MCF 10A (cell line): ENCODE data around the gene FEZF2. TPM values are rescaled to one million over a fixed set of nuclear protein-coding genes. Genes with fewer than 3 reads are reported as not detected.

ENCODE experiments used
- BruUV-seq: library from RNA; stranded (reverse); fragments of 400-500 nt; replicated peaks from 2 replicates; lab custom pipeline; 2021; lab: Mats Ljungman, UMichigan
- CTCF ChIA-PET: fragments of 300-600 bp; sonication (Branson Sonifier 250); formaldehyde crosslinking; extraction: SDS; loops from one replicate; lab custom pipeline; 2021; ENCODE audit warnings: antibody characterized with exemption, inconsistent platforms; lab: Yijun Ruan, JAX
- POLR2A ChIA-PET: fragments of 300-600, 350-650 bp; sonication (Branson Sonifier 250); formaldehyde crosslinking; extraction: SDS; loops from one replicate; lab custom pipeline; 2020; ENCODE audit warnings: antibody characterized with exemption, inconsistent platforms; lab: Yijun Ruan, JAX
- DNase-seq: peaks from one replicate; pipeline ENCODE4 v3.0.0-alpha.2; 2018; ENCODE audit not compliant: unreplicated experiment
- H3K27ac Mint-ChIP-seq: one replicate; pipeline ENCODE4 v1.8.0; 2022; ENCODE audit warnings: mild to moderate bottlenecking, low read depth, mixed read lengths; ENCODE audit not compliant: unreplicated experiment
- H3K27me3 Mint-ChIP-seq: one replicate; pipeline ENCODE4 v1.8.0; 2022; ENCODE audit warnings: mixed read lengths; ENCODE audit not compliant: insufficient read depth, unreplicated experiment
- H3K36me3 Mint-ChIP-seq: one replicate; pipeline ENCODE4 v1.8.0; 2022; ENCODE audit warnings: mild to moderate bottlenecking, moderate library complexity, mixed read lengths; ENCODE audit not compliant: insufficient read depth, unreplicated experiment
- H3K4me1 Mint-ChIP-seq: one replicate; pipeline ENCODE4 v1.8.0; 2022; ENCODE audit warnings: mixed read lengths; ENCODE audit not compliant: insufficient read depth, unreplicated experiment
- H3K4me3 Mint-ChIP-seq: one replicate; pipeline ENCODE4 v1.8.0; 2022; ENCODE audit warnings: mild to moderate bottlenecking, moderate library complexity, mixed read lengths; ENCODE audit not compliant: unreplicated experiment
- H3K9me3 Mint-ChIP-seq: one replicate; pipeline ENCODE4 v1.8.0; 2022; ENCODE audit warnings: mixed read lengths; ENCODE audit not compliant: unreplicated experiment
- intact Hi-C: fragments of 100-400 bp; cut with micrococcal nuclease; formaldehyde crosslinking; loops from 2 replicates; pipeline ENCODE4 v1.14.1; 2022
- total RNA-seq: library from RNA; stranded (reverse); gene quantifications from 2 replicates; pipeline ENCODE4 v1.2.3, GENCODE V29; 2022
- TF ChIP-seq, protein P1 (sequence below): fragments of 200-600 bp; IDR thresholded peaks from one replicate; pipeline ENCODE4 v1.8.0; 2022; ENCODE audit warnings: antibody characterized with exemption, mild to moderate bottlenecking; ENCODE audit not compliant: unreplicated experiment

The FEZF2 gene
- total RNA-seq, 1 experiment from 2014 or later = not detected

- DNase-seq = no peak
- H3K27ac Mint-ChIP-seq = no peak overlapping the region
- POLR2A ChIA-PET = no interaction called here
- intact Hi-C loops = no loop called here
- peaks cover 53% of the 10 kb centered on the region for H3K27me3 Mint-ChIP-seq
- H3K9me3 Mint-ChIP-seq = no peaks in the 10 kb centered on the region
- CTCF ChIA-PET = no interaction called here
- TF ChIP-seq, protein P1, sequence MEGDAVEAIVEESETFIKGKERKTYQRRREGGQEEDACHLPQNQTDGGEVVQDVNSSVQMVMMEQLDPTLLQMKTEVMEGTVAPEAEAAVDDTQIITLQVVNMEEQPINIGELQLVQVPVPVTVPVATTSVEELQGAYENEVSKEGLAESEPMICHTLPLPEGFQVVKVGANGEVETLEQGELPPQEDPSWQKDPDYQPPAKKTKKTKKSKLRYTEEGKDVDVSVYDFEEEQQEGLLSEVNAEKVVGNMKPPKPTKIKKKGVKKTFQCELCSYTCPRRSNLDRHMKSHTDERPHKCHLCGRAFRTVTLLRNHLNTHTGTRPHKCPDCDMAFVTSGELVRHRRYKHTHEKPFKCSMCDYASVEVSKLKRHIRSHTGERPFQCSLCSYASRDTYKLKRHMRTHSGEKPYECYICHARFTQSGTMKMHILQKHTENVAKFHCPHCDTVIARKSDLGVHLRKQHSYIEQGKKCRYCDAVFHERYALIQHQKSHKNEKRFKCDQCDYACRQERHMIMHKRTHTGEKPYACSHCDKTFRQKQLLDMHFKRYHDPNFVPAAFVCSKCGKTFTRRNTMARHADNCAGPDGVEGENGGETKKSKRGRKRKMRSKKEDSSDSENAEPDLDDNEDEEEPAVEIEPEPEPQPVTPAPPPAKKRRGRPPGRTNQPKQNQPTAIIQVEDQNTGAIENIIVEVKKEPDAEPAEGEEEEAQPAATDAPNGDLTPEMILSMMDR = no peak
- H3K36me3 Mint-ChIP-seq = no peaks in the 10 kb centered on the region
- BruUV-seq = no TSS peak
- H3K4me1 Mint-ChIP-seq = no peaks in the 10 kb centered on the region
- H3K4me3 Mint-ChIP-seq = no peak overlapping the region
Measured at GRCh38 chr3:62365391-62366125, 7.8 kb downstream of the FEZF2 start.

DNA sequence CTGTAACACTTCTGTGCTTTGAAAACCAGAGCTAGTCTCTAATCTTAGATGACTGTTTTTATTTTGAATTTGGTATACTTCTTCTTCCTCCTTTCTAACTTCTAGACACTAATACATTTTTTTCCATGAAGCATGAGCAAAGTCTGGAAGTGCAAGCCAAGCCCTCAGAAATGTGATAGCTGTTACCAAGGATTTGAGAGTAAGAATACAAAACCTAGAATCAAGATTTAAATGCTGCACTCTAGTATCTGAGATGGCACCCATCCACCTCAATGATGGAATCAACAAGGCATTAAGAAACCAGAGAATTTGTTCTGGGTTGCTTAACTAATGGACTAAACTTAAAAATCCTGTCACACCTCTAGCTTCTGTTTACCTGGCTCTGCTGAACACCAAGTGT, 9.2 kb downstream of the FEZF2 start:
- TF ChIP-seq, protein P1 = no peak
- Mint-ChIP-seq H3K9me3 (no peaks in the 10 kb centered on the region), H3K27ac (no peak overlapping the region), H3K36me3 (no peaks in the 10 kb centered on the region), H3K27me3 (peaks cover 43% of the 10 kb centered on the region), H3K4me1 (no peaks in the 10 kb centered on the region), H3K4me3 (no peak overlapping the region)
- ChIA-PET POLR2A (no interaction called here), CTCF (interaction anchor here (1.0 kb wide), 1 partner anchor 195 kb away, joined by 6 read pairs; no protein-coding TSS in a partner anchor)
- DNase-seq = no peak
- intact Hi-C loops = no loop called here
- no TSS peak for BruUV-seq

GRCh38 chr3:62363275-62363674, 10.1 kb downstream of the FEZF2 start:
- POLR2A ChIA-PET = no interaction called here
- H3K27ac Mint-ChIP-seq = no peak overlapping the region
- no peaks in the 10 kb centered on the region for H3K4me1 Mint-ChIP-seq
- no peaks in the 10 kb centered on the region for H3K36me3 Mint-ChIP-seq
- H3K9me3 Mint-ChIP-seq = no peaks in the 10 kb centered on the region
- H3K27me3 Mint-ChIP-seq = peaks cover 39% of the 10 kb centered on the region
- TF ChIP-seq, protein P1 = no peak
- BruUV-seq = no TSS peak
- H3K4me3 Mint-ChIP-seq = no peak overlapping the region
- DNase-seq = no peak
- intact Hi-C loops = no loop called here
- CTCF ChIA-PET = no interaction called here

DNA sequence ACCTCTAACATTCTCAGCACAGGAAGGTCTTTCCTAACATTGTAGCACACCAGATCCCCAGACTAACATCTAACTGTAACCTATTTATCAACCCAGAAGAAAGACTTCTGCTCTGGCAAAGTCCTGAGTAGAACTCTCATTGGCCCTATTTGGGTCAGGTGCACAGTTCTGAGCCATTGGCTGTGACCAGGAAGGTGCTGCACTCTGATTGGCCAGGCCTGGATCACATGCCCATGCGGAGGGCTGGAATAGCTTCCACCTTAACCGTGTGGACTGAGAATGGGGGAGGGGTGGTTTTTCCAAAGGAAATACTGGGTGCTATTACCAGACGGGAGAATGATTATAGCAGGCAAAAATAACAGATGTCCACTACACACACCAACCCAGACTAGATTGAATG, 11.5 kb downstream of the FEZF2 start:
- POLR2A ChIA-PET = no interaction called here
- CTCF ChIA-PET = no interaction called here
- Mint-ChIP-seq H3K9me3 (no peaks in the 10 kb centered on the region), H3K36me3 (no peaks in the 10 kb centered on the region), H3K4me3 (no peak overlapping the region), H3K27ac (no peak overlapping the region), H3K4me1 (no peaks in the 10 kb centered on the region), H3K27me3 (peaks cover 25% of the 10 kb centered on the region)
- no peak for DNase-seq
- no TSS peak for BruUV-seq
- intact Hi-C loops = no loop called here
- TF ChIP-seq, protein P1 = no peak
